HepG2 (cell line): Measurements from ENCODE around the gene LZTS2. TPM values are rescaled to one million over a fixed set of nuclear protein-coding genes. Genes with fewer than 3 reads are reported as not detected.

Experiments
- ARNT2 ChIP-seq: sonication (generic); formaldehyde crosslinking; IDR thresholded peaks from 2 replicates; pipeline ENCODE4 v1.8.0; 2022; ENCODE audit warnings: mild to moderate bottlenecking, low read depth, missing genetic modification reagents, moderate library complexity
- ATF2 ChIP-seq: sonication (generic); formaldehyde crosslinking; IDR thresholded peaks from 2 replicates; pipeline ENCODE4 v1.4.0; 2020; ENCODE audit warnings: missing genetic modification reagents
- ATF7-NPFF ChIP-seq: sonication (generic); formaldehyde crosslinking; IDR thresholded peaks from 2 replicates; pipeline ENCODE4 v1.8.1; 2023; ENCODE audit warnings: mild to moderate bottlenecking, low read depth, missing genetic modification reagents, moderate library complexity
- IRF2 ChIP-seq: IDR thresholded peaks from 2 replicates; pipeline ENCODE4 v1.6.1; 2018; ENCODE audit warnings: missing genetic modification reagents, missing compliant biosample characterization
- JUND ChIP-seq: sonication (generic); formaldehyde crosslinking; IDR thresholded peaks from 2 replicates; pipeline ENCODE4 v1.8.0; 2022; ENCODE audit warnings: mild to moderate bottlenecking, missing genetic modification reagents
- KLF6 ChIP-seq: IDR thresholded peaks from 2 replicates; pipeline ENCODE4 v1.8.0; 2016; ENCODE audit warnings: missing biosample characterization, missing genetic modification reagents
- MLLT10 ChIP-seq: sonication (generic); formaldehyde crosslinking; IDR thresholded peaks from 2 replicates; pipeline ENCODE4 v1.4.0; 2020; ENCODE audit warnings: missing genetic modification reagents
- PHF5A ChIP-seq: IDR thresholded peaks from one replicate; pipeline ENCODE4 v1.6.1; 2018; ENCODE audit warnings: low read depth, missing genetic modification reagents; ENCODE audit not compliant: unreplicated experiment
- RFX5 ChIP-seq: IDR thresholded peaks from 2 replicates; pipeline ENCODE4 v1.6.1; 2011; ENCODE audit warnings: low read depth, low read length, improper control_type of control experiment
- SMARCE1 ChIP-seq: fragments of 450-650 bp; IDR thresholded peaks from 2 replicates; pipeline ENCODE4 v1.6.1; 2017; ENCODE audit warnings: borderline replicate concordance
- SRY ChIP-seq: sonication (generic); formaldehyde crosslinking; IDR thresholded peaks from 2 replicates; pipeline ENCODE4 v1.8.0; 2022; ENCODE audit warnings: mild to moderate bottlenecking, missing genetic modification reagents
- ZBTB20 ChIP-seq: sonication (generic); formaldehyde crosslinking; IDR thresholded peaks from 2 replicates; pipeline ENCODE4 v1.8.1; 2023; ENCODE audit warnings: missing genetic modification reagents, low read depth, mild to moderate bottlenecking, borderline replicate concordance
- ZFP36 ChIP-seq: fragments of 150-350 bp; IDR thresholded peaks from 2 replicates; pipeline ENCODE4 v1.6.1; 2018; ENCODE audit warnings: borderline replicate concordance, low read length, low read depth; ENCODE audit not compliant: partially characterized antibody
- ZFYVE20 ChIP-seq: sonication (generic); formaldehyde crosslinking; IDR thresholded peaks from 2 replicates; pipeline ENCODE4 v1.8.0; 2023; ENCODE audit warnings: low read depth, mild to moderate bottlenecking, moderate library complexity, missing genetic modification reagents, borderline replicate concordance
- ZIK1 ChIP-seq: sonication (generic); formaldehyde crosslinking; IDR thresholded peaks from 2 replicates; pipeline ENCODE4 v1.5.0; 2020; ENCODE audit warnings: mild to moderate bottlenecking, low read depth, missing genetic modification reagents, borderline replicate concordance
- ZNF292 ChIP-seq: sonication (generic); formaldehyde crosslinking; IDR thresholded peaks from 2 replicates; pipeline ENCODE4 v1.8.1; 2022; ENCODE audit warnings: mild to moderate bottlenecking, low read depth, missing genetic modification reagents, borderline replicate concordance
- ZNF337 ChIP-seq: sonication (generic); formaldehyde crosslinking; IDR thresholded peaks from 2 replicates; pipeline ENCODE4 v1.5.1; 2020; ENCODE audit warnings: missing genetic modification reagents, low read depth, mild to moderate bottlenecking, borderline replicate concordance
- ZNF589 ChIP-seq: sonication (generic); formaldehyde crosslinking; conservative IDR thresholded peaks from 2 replicates; pipeline ENCODE4 v1.8.0; 2022; ENCODE audit warnings: mild to moderate bottlenecking, moderate library complexity, missing genetic modification reagents
- polyA plus RNA-seq, 8 experiments: library from polyadenylated mRNA; depleted of rRNA in 3 of 8; stranded (reverse) in 7 of 8; unstranded in 1 of 8; fragments of >200 nt; fragmentation: Illumina TruSeq in 4 of 8; extraction: Trizol in 4 of 8; gene quantifications; 2 replicates each; pipeline versions ENCODE4 v1.2.1 to v1.2.3, GENCODE V29; 2011 to 2016; ENCODE audit warnings: low read depth in 4 of 8, missing spikeins in 1 of 8, mixed read lengths in 1 of 8; ENCODE audit not compliant: insufficient read depth in 1 of 8
- total RNA-seq, 5 experiments: library from RNA; depleted of rRNA; stranded (reverse); fragments of >200 nt; fragmentation: Illumina TruSeq; extraction: Trizol; gene quantifications; 2 replicates each; pipeline ENCODE4 v1.2.3, GENCODE V29; 2016; ENCODE audit warnings: low read depth in 1 of 5
- TF ChIP-seq, protein P1 (sequence below): sonication (generic); formaldehyde crosslinking; conservative IDR thresholded peaks from 2 replicates; pipeline ENCODE4 v1.5.0; 2020; ENCODE audit warnings: missing genetic modification reagents
- TF ChIP-seq, protein P2 (sequence below): sonication (generic); formaldehyde crosslinking; IDR thresholded peaks from 2 replicates; pipeline ENCODE4 v1.4.0; 2020; ENCODE audit warnings: missing genetic modification reagents

Gene LZTS2
- total and polyA plus RNA-seq, 2 of the 13 experiments (the other 11 are each of a cell fraction or from before 2014, with no cell fraction given) = 43.6 to 65.6 TPM

- no peak for TF ChIP-seq JUND (CRISPR knock-in tag)
- TF ChIP-seq PHF5A = no peak
- TF ChIP-seq, protein P1, sequence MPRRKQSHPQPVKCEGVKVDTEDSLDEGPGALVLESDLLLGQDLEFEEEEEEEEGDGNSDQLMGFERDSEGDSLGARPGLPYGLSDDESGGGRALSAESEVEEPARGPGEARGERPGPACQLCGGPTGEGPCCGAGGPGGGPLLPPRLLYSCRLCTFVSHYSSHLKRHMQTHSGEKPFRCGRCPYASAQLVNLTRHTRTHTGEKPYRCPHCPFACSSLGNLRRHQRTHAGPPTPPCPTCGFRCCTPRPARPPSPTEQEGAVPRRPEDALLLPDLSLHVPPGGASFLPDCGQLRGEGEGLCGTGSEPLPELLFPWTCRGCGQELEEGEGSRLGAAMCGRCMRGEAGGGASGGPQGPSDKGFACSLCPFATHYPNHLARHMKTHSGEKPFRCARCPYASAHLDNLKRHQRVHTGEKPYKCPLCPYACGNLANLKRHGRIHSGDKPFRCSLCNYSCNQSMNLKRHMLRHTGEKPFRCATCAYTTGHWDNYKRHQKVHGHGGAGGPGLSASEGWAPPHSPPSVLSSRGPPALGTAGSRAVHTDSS = no peak
- TF ChIP-seq ZFYVE20 (CRISPR knock-in tag) = no peak
- TF ChIP-seq RFX5 = no peak
- TF ChIP-seq ARNT2 (CRISPR knock-in tag) = peak; percentile 77
- no peak for TF ChIP-seq ZBTB20 (CRISPR knock-in tag)
- TF ChIP-seq ATF7-NPFF (CRISPR knock-in tag) = peak; percentile 13; the same call in 1 of the 2 replicates
- TF ChIP-seq, protein P2, sequence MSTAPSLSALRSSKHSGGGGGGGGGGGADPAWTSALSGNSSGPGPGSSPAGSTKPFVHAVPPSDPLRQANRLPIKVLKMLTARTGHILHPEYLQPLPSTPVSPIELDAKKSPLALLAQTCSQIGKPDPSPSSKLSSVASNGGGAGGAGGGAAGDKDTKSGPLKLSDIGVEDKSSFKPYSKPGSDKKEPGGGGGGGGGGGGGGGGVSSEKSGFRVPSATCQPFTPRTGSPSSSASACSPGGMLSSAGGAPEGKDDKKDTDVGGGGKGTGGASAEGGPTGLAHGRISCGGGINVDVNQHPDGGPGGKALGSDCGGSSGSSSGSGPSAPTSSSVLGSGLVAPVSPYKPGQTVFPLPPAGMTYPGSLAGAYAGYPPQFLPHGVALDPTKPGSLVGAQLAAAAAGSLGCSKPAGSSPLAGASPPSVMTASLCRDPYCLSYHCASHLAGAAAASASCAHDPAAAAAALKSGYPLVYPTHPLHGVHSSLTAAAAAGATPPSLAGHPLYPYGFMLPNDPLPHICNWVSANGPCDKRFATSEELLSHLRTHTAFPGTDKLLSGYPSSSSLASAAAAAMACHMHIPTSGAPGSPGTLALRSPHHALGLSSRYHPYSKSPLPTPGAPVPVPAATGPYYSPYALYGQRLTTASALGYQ (CRISPR knock-in tag) = no peak
- TF ChIP-seq SMARCE1 = no peak
- no peak for TF ChIP-seq ZFP36
- TF ChIP-seq ZNF292 = no peak
- no peak for TF ChIP-seq IRF2
- TF ChIP-seq ZNF337 = no peak
- TF ChIP-seq MLLT10 (CRISPR knock-in tag) = no peak
- no peak for TF ChIP-seq ZIK1
- TF ChIP-seq KLF6 = 0 out of 2 replicates have a peak, but pooled peaks have one; percentile 55
- TF ChIP-seq ZNF589 = no peak
- TF ChIP-seq SRY (CRISPR knock-in tag) = peak; percentile 67
- 0 out of 2 replicates have a peak, but pooled peaks have one; percentile 9 for TF ChIP-seq ATF2 (CRISPR knock-in tag)
Observed at GRCh38 chr10:100998991-100999741, 442 bp upstream of the LZTS2 start (continued).
